MM.1S (cell line): ENCODE measurements around the gene DCLK1.

Source experiments
- DNase-seq: peaks from one replicate; pipeline ENCODE4 v3.0.0-alpha.2; 2015
- H2AFZ ChIP-seq: fragments of 300-600 bp; sonication (generic); 2 replicates; pipeline ENCODE4 v1.6.0; 2016; ENCODE audit warnings: antibody characterized with exemption, low read length
- H3F3A ChIP-seq: fragments of 300-600 bp; sonication (generic); 2 replicates; pipeline ENCODE4 v1.6.1; 2016; ENCODE audit warnings: mild to moderate bottlenecking, antibody characterized with exemption, low read length, moderate library complexity, mixed read lengths; ENCODE audit not compliant: insufficient read depth
- H3K27ac ChIP-seq: fragments of 300-600 bp; sonication (generic); 2 replicates; pipeline ENCODE4 v1.5.1; 2016; ENCODE audit warnings: mild to moderate bottlenecking, low read length
- H3K27me3 ChIP-seq: fragments of 300-600 bp; sonication (generic); replicated peaks from 2 replicates; pipeline ENCODE4 v1.6.0; 2016; ENCODE audit warnings: low read length; ENCODE audit not compliant: insufficient read depth
- H3K36me3 ChIP-seq: fragments of 300-600 bp; sonication (generic); replicated peaks from 2 replicates; pipeline ENCODE4 v1.6.1; 2016; ENCODE audit warnings: mild to moderate bottlenecking, low read length, mixed read lengths; ENCODE audit not compliant: insufficient read depth
- H3K4me1 ChIP-seq: fragments of 300-600 bp; sonication (generic); 2 replicates; pipeline ENCODE4 v1.6.1; 2016; ENCODE audit warnings: low read length, mixed read lengths
- H3K4me2 ChIP-seq: fragments of 300-600 bp; sonication (generic); 2 replicates; pipeline ENCODE4 v1.6.0; 2016; ENCODE audit warnings: low read depth, low read length
- H3K4me3 ChIP-seq: fragments of 300-600 bp; sonication (generic); 2 replicates; pipeline ENCODE4 v1.5.1; 2016; ENCODE audit warnings: low read length, mixed read lengths
- H3K79me2 ChIP-seq: fragments of 300-600 bp; sonication (generic); 2 replicates; pipeline ENCODE4 v1.6.1; 2016; ENCODE audit warnings: mixed run types, low read length, mixed read lengths
- H3K9ac ChIP-seq: fragments of 300-600 bp; sonication (generic); 2 replicates; pipeline ENCODE4 v1.6.1; 2016; ENCODE audit warnings: low read length, mixed read lengths
- H3K9me2 ChIP-seq: fragments of 300-600 bp; sonication (generic); replicated peaks from 2 replicates; pipeline ENCODE4 v1.6.1; 2016; ENCODE audit warnings: mild to moderate bottlenecking, low read length, mixed read lengths; ENCODE audit not compliant: insufficient read depth
- H3K9me3 ChIP-seq: fragments of 300-600 bp; sonication (generic); replicated peaks from 2 replicates; pipeline ENCODE4 v1.6.1; 2016; ENCODE audit warnings: mild to moderate bottlenecking, low read length, mixed read lengths; ENCODE audit not compliant: insufficient read depth
- H4K20me1 ChIP-seq: fragments of 300-600 bp; sonication (generic); 2 replicates; pipeline ENCODE4 v1.6.1; 2016; ENCODE audit warnings: mild to moderate bottlenecking, low read length, moderate library complexity, mixed read lengths; ENCODE audit not compliant: insufficient read depth
- CTCF ChIP-seq: fragments of 300-600 bp; sonication (generic); IDR thresholded peaks from 2 replicates; pipeline ENCODE4 v1.5.1; 2016; ENCODE audit warnings: antibody characterized with exemption, low read length, mixed read lengths
- EZH2 ChIP-seq: fragments of 300-600 bp; sonication (generic); optimal IDR thresholded peaks from 2 replicates; pipeline ENCODE3; 2017; ENCODE audit warnings: low read depth, mild to moderate bottlenecking, antibody characterized with exemption, low read length, mixed read lengths
- EZH2phosphoT487 ChIP-seq: fragments of 300-600 bp; sonication (generic); IDR thresholded peaks from 2 replicates; pipeline ENCODE4 v1.6.1; 2018; ENCODE audit warnings: antibody characterized with exemption, low read length

The DCLK1 gene

DNA sequence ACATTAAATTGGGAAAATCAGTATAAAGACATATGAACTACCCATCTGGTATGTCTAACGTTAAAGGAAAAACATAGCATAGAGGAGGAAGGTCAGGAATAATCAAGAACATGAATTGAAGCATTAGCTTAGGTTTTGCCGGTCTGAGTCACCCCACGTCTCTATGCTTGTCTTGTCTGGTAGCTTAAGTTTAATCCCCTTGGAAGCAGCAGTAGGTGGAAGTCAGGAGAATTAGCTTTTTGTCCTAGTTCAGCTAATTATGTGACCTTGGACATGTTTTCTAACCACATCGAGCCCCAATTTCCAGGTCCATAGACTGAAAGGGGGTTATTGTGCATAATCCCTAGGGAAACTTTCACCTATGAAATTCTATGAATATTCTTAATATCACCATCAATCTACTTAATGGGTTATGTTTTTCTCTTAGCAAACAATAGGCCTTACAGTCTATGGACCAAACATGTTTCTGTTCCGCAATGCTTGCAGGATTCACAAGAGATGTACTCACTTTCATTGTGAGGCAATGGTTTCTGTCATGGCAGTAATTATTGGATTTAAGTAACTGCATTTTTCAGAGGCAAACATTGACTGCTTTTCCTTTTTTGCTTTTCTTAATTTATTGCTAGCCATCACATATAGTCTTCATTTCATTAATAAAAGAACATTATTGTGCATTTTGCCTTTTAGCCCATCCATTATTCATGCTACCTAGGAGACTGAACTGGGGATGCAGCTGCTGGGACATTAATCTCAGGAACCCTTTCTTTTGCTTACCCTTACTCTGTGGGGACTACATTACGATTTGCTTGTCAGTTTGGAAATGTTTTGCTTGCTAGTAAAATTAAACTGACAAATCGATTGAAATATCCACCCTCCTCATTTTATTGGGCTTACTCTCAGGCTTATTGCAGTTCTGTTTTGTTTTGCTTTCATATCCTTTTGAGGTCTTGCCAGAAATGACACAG, 349.9 kb downstream of the DCLK1 start:
- no peak overlapping the region for H3K27ac ChIP-seq
- no peak overlapping the region for H3K9ac ChIP-seq
- H3F3A ChIP-seq: no peaks in the 10 kb centered on the region
- no peak overlapping the region for H2AFZ ChIP-seq
- H3K4me1 ChIP-seq: no peaks in the 10 kb centered on the region
- H3K9me2 ChIP-seq: no peaks in the 10 kb centered on the region
- no peaks in the 10 kb centered on the region for H3K36me3 ChIP-seq
- no peak for DNase-seq
- no peaks in the 10 kb centered on the region for H3K79me2 ChIP-seq
- H3K4me3 ChIP-seq: no peak overlapping the region
- no peaks in the 10 kb centered on the region for H3K9me3 ChIP-seq
- no peaks in the 10 kb centered on the region for H3K27me3 ChIP-seq
- no peak overlapping the region for H3K4me2 ChIP-seq
- TF ChIP-seq EZH2phosphoT487: no peak
- no peaks in the 10 kb centered on the region for H4K20me1 ChIP-seq

- H3K4me3 ChIP-seq: no peak overlapping the region
- H3K27ac ChIP-seq: no peak overlapping the region
- no peaks in the 10 kb centered on the region for H3K27me3 ChIP-seq
- H3K79me2 ChIP-seq: no peaks in the 10 kb centered on the region
- no peaks in the 10 kb centered on the region for H3K9me3 ChIP-seq
- no peak overlapping the region for H3K4me2 ChIP-seq
- no peaks in the 10 kb centered on the region for H3K9me2 ChIP-seq
- DNase-seq: no peak
- H3K36me3 ChIP-seq: no peaks in the 10 kb centered on the region
- no peaks in the 10 kb centered on the region for H3F3A ChIP-seq
- no peak for TF ChIP-seq EZH2phosphoT487
- TF ChIP-seq EZH2: no peak
- no peak for TF ChIP-seq CTCF
- no peak overlapping the region for H2AFZ ChIP-seq
- no peak overlapping the region for H3K9ac ChIP-seq
- H3K4me1 ChIP-seq: no peaks in the 10 kb centered on the region
- no peaks in the 10 kb centered on the region for H4K20me1 ChIP-seq
These were observed 350.6 kb downstream of the DCLK1 start for GRCh38 chr13:35780613-35781012.

GRCh38 chr13:35771898-35772297, 359.3 kb downstream of the DCLK1 start:
- Histone ChIP-seq H3K27me3 (no peaks in the 10 kb centered on the region), H3K4me3 (no peak overlapping the region), H4K20me1 (no peaks in the 10 kb centered on the region), H3K4me2 (no peak overlapping the region), H3K9ac (no peak overlapping the region), H3K36me3 (no peaks in the 10 kb centered on the region), H2AFZ (no peak overlapping the region), H3K27ac (no peak overlapping the region), H3K79me2 (no peaks in the 10 kb centered on the region), H3F3A (no peaks in the 10 kb centered on the region), H3K9me2 (no peaks in the 10 kb centered on the region), H3K4me1 (no peaks in the 10 kb centered on the region), H3K9me3 (no peaks in the 10 kb centered on the region)
- TF ChIP-seq CTCF (no peak), EZH2 (no peak), EZH2phosphoT487 (no peak)
- DNase-seq: no peak

GRCh38 chr13:35770756-35771297, 360.4 kb downstream of the DCLK1 start:
- Histone ChIP-seq H3K79me2 (no peaks in the 10 kb centered on the region), H3K4me2 (no peak overlapping the region), H3F3A (no peaks in the 10 kb centered on the region), H2AFZ (no peak overlapping the region), H4K20me1 (no peaks in the 10 kb centered on the region), H3K9me2 (no peaks in the 10 kb centered on the region), H3K27ac (no peak overlapping the region), H3K36me3 (no peaks in the 10 kb centered on the region), H3K27me3 (no peaks in the 10 kb centered on the region), H3K9me3 (no peaks in the 10 kb centered on the region), H3K4me1 (no peaks in the 10 kb centered on the region), H3K4me3 (no peak overlapping the region), H3K9ac (no peak overlapping the region)
- TF ChIP-seq EZH2 (no peak), CTCF (no peak), EZH2phosphoT487 (no peak)
- no peak for DNase-seq
